ENCODE measurements around the gene MYLK2. TPM values are rescaled to one million over a fixed set of nuclear protein-coding genes. Genes with fewer than 3 reads are reported as not detected.
A peak's percentile ranks its signal among the peaks of the same experiment; 100 is the strongest.

The MYLK2 gene
- total RNA-seq, 2 donors from 2014 or later = not detected

DNA sequence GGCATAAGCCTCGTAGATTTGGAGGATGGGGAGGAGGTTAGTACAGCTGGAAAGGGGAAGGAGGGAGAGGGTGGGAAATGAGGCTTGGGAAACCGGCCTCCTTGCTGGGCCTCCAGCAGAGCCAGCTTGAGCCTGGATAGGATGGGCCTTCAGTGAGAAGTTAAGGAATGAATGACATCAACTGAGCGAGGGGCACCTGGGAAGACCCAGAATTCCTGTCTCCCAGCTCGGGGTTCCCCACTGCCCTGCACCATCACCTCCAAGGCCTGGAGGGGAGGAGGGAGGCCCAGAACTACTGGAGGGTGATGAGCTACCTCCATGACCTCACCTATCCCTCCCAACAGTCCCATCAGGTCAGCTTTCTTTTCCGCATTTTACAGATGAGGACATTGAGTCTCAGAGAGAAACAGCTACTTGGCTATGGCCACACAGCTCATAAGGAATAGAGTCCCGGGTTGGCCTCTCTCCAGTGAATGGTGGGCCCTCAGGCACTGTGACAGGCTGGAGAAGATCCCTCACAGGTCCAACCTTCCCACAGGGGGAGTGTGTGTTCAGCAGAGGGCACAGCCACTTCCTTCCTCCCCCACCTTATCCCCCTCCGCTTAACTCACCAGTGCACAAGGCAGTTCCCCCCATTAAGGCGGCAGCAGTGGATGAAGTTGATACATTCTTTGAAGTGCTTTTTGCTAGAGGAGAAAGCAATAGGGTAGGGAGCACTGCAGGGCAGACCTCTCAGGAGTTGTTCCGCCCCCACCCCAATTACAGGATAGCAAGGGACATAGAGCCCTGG lies 44.3 kb downstream of the MYLK2 start:
- peak; percentile 38 for DNase-seq (ENCODE audit: low spot score)
- intact Hi-C loops (cut with DNase I) = no loop called here

DNA sequence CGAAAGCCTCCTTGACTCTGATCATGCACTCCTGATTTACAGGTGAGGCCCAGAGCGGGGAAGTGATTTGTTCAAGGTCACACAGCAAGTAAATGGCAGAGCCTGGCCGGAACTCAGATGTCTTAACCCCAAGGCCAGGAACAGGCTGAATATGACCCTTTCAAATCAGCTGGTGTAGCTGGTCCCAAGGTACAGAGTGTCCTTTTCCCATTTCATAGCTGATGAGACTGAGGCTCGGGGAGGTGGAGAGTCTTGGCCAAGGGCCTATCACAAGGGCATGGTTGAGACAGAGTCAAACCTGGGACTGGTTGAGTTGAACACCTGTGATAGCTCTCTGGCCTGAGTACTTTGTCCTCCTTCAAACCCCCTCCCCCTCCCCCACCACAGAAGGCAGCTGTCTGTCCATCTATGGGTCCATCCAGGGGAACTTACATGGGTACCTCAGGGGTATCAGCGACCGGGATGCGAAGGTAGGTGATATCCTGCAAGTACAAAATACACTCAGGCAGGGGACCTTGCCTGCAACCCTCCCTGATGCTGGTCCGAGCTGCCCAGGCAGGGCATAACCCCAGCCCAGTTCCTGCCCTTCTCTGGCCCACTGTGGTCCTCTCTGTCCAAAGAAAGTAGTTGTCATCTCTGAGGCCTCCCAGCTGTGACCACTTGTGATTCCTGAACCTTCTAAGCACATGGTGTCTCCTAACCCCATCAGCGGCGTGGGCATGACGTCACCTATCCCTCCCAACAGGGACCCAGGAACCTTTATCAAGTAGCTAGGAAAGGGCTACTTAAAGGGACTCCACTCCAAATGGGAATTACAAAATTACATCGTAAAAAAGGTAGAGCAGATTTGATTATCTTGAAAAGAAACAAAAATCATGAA lies 45.6 kb downstream of the MYLK2 start:
- intact Hi-C loops (cut with DNase I) = no loop called here
- DNase-seq (ENCODE audit: low spot score) = peak; percentile 65

DNA sequence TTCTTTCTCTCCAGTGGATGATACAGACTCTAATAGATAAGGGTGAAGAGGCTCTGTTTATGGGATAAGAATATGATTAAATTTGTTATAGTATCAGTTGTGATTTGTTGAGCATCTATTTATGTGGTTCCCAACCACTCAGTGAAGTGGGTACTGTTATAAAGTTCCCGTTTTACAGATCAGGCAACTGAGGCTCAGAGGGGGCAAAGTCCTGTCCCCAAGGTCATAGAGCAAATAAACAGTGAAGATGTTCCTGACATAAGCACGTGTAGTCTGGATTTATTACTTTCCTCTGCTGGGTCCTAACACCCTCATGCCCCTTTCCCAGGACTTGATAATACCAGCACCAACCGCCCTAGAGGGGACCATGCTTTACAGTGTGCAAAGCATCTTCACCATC lies 47.1 kb downstream of the MYLK2 start:
- intact Hi-C loops (cut with DNase I) = no loop called here
- DNase-seq (ENCODE audit: low spot score) = peak; percentile 2

DNA sequence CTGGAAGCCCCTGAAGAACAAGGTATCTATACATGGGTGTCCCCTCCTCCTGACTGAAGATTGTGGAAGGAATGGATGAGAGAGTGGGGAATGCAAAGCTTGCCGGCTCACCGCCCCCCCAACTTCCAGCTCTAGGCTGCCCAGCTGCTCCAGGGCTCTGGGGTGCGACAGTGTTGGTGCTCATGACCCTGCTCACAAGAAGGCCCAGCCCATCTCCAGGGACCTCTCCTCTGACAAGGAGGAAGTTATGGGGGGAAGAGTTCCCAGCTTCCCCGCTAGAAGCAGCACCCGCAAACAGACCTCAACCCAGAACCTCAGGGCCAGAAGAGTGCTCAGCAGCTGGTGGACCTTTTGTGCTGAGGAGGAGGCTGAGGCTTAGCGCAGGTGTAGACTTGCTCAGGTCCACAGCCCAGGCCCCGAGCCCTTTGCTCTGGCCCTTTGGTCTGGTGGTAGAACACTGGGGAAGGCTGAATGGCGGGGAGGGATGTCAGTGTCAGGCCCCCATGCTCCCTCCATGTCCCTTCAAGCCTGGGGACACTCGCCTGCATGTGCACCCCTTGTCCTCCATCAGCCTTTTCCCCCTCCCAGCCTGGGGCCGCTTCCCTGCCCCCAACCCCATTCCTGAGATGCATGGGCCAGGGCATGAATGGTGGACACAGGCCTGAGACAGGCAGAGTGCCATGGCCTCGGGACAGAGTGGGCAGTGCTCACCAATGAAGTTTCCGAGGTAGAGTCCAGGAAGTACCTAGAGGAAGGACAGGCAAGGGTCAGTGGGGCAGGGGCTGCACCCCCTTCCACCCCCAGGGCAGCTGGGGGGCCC lies 49.9 kb downstream of the MYLK2 start:
- intact Hi-C loops (cut with DNase I) = no loop called here

DNA sequence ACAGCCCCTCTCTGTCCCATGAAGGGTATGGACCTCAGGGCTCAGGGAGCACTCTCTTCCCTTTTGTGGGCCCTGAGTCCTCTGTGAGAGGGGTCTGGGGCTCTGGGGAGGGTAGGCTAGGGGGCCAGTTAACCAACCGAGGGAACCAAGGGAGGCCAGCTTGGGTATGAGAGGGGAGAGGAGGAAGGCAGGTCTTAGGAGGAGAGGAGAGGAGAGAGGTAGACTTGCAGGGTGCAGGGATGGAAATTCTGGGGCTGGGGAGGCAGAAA lies 50.5 kb downstream of the MYLK2 start:
- no peak for DNase-seq (ENCODE audit: low spot score)
- intact Hi-C loops (cut with DNase I) = no loop called here

More for the DNA sequence above, 49.9 kb downstream of the MYLK2 start:
- no peak for DNase-seq (ENCODE audit: low spot score)

DNA sequence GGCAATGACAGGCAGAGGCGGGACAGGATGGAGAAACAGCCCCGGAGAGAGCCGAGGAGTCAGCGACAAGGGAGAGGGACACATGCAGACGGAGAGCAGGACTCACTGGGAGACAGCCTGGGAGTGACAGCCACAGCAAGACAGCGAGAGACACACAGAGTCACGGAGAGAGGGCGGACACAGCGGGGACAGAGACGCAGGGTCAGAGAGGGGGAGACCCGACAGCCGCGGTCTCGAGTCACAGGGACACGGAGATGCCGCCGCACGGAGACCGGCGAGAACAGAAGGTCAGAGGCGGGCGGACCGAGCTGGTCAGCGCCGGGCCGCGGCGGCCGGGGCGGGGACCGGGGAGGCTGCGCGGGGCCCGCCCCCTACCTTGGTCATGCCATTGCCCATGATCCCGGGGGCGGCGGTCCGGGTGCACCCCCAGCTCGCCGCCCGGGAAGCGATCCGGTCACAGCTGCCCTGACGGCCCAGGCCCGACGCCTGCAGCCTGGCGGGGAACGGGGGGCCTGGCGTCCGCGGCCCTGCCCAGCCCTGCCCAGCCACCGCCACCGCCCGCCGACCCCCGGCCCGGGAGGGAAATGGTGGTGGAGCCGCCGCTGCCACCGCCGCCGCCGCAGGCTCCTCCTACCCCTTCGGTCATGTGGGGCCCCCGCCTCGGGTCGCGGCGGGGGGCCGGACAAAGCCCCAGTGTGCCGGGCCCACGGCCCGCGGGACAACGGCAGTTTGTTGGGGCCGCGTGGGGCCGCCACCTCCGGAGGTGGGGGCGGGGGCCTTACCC lies 51.0 kb downstream of the MYLK2 start, which contains the start of the genes DUSP15 and TTLL9:
TSS of gene DUSP15 (minus strand) at position 586 of the 784 bp plus-strand sequence. CDS start at position 396, 190 bp downstream.
TSS of gene TTLL9 (plus strand) at position 693 of the 784 bp plus-strand sequence. CDS start 493 bp downstream, outside the sequence.
- intact Hi-C loops (cut with DNase I) = no loop called here
- no peak for DNase-seq (ENCODE audit: low spot score)

DNA sequence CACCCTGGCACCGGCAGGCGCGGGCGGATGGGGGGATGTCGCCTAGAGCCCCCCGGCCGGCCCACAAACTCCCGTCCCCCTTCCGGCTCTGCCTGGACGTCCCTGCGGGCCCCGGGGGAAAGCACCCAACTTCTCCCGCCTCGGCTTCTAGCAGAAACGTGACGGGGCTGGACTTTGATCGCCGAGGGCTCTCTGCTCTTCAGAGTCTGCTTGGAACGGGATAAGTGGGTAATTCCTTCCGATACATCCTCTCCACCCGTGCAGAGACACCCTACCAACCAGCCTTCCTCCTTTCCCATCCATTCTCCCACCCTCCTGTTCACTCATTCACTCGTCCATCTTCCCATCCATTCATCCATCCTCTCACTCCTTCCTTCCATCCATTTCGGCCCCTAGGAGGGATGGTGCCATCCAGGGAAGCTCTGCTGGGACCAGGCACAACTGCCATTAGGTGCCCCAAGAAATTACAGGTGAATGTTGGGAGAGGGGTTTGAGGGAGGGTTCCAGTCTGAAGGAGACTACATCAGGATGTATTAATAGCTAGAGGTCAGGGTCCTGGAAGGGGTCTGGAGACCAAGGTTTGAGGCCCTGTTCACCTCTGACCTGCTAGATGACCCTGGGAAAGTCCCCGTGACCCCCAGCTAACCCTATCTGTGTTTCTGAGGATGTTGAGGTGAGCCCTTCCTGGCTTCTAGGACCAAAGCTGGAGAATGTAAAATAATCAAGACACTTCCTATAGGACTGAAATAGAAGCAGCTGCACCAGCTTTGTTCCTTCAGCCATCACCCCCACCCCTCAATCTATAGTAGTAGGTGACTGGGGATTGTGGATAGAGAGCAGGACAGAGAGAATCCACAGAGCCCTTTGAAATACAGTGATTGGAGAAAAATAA lies 51.8 kb downstream of the MYLK2 start:
- peak; percentile 10 for DNase-seq (ENCODE audit: low spot score)
- intact Hi-C loops (cut with DNase I) = no loop called here

DNA sequence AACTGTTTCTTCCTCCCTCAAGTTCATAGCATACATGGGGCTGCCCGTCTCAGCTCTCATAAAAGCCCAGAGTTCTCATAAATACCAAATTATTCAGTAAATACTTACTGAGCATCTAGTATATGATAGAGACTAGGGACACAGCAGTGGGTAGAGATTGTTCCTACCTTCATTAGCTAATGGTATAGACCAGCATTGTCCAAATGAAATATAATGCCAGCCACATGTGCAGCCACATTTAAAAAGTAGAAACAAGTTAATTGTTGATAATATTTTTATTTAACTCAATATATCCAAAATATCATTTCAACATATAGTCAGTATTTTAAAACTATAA lies 52.4 kb downstream of the MYLK2 start:
- intact Hi-C loops (cut with DNase I) = no loop called here

DNA sequence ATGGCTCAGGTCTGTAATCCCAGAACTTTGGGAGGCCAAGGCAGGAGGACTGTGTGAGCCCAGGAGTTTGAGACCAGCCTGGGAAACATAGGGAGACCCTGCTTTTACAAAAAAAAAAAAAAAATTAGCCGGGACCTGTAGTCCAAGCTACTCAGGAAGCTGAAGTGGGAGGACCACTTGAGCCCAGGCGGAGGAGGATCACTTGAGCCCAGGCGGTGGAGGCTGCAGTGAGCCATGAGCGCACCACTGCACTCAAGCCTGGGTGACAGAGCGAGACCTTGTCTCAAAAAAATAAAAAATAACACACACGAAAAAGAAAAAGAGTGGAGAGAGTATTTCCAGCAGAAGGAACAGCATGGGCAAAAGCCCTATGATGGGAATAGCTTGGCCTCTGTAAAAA lies 53.2 kb downstream of the MYLK2 start:
- intact Hi-C loops (cut with DNase I) = no loop called here
- DNase-seq (ENCODE audit: low spot score) = no peak

More for the DNA sequence above, 52.4 kb downstream of the MYLK2 start:
- no peak for DNase-seq (ENCODE audit: low spot score)

DNA sequence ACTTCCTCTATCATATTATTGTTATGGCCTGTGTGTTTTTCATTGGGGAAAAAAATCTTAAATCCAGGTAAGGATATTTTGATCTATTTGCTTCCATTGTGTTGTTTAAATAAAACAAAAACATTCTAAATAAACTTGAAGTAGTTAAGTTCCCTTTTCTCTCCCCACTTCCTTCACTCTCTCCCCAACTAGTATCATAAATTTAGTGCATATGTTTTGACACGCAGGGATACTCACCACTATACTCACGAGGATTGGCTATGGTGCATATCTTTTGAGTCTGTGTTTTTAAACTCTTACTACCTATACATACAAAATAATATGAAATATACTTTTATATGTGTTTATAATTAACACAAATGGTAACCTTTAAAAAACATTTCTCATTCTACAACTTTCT lies 56.5 kb downstream of the MYLK2 start:
- intact Hi-C loops (cut with DNase I) = no loop called here
- no peak for DNase-seq (ENCODE audit: low spot score)

DNA sequence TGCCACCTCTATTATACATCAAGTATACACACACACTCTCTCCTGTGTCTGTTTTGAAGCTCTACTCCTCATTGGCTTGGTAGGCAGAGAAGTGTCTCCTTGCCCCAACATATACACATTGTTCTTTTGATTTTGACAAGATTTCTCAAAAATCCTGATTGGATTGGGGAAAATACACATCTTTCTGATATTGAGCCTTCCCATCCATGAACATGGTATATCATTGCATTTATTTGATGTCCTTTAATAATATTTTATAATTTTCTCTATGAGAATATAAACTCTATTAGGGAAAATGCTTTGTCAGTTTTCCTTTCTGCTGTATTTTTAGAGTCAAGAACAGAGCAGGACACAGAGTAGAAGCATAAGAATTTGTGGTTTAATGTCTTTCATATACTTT lies 58.5 kb downstream of the MYLK2 start:
- intact Hi-C loops (cut with DNase I) = no loop called here
- DNase-seq (ENCODE audit: low spot score) = no peak

DNA sequence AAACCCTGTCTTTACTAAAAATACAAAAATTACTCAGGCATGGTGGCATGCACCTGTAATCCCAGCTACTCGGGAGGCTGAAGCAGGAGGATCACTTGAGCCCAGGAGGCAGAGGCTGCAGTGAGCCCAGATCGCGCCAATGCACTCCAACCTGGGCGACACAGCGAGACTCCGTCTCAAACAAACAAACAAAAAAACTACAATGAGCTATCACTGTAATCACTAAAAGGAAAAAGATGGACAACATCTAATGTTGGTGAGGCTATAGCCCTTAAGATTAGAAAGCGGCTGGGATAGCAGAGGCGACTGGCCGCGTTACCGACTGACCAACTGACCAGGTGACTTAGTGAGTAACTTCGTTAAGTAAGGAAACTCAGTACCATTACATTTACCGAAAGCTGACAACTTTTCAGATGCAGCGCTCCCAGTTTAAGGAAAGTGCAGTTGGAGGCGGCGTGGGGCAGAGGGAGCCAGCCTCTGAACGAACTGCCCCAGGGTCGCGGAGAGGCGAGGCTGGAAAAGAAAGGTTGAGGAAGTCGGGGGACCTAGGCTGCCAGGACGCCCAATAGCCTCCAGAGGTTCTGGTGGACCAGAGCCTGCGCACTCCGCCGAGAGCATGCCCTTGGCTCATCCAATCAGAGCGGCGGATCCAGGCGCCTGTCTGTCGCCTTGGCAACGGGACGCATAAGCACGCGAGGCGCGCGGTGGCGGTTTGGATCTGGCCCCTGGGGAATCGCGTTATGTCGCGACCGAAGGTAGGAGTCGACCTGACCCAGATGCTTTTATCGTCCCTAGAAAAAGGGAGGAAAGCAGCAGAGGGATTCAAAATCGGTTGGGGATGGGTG lies 60.2 kb downstream of the MYLK2 start:
- intact Hi-C loops (cut with DNase I) = no loop called here
- peak; percentile 98 for DNase-seq (ENCODE audit: low spot score)

DNA sequence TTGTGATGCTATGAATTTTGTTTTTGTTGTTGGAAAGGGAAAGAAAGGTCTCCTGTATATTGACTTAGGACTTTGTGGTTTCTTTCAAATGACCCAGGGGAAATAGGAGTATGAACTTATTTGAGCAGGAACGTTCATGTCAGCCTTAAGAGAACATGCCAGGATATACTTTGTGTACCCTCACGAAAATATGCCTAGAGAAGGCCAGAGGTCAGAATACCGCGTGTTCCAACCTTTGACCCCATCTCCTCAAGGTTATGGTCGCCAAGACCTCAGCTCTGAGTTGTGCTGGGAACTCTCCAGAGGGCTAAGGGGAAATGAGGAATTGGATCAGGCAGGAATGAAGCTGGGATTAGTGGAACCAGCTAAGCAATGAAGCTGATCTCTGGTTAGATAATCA lies 62.8 kb downstream of the MYLK2 start:
- intact Hi-C loops (cut with DNase I) = no loop called here

DNA sequence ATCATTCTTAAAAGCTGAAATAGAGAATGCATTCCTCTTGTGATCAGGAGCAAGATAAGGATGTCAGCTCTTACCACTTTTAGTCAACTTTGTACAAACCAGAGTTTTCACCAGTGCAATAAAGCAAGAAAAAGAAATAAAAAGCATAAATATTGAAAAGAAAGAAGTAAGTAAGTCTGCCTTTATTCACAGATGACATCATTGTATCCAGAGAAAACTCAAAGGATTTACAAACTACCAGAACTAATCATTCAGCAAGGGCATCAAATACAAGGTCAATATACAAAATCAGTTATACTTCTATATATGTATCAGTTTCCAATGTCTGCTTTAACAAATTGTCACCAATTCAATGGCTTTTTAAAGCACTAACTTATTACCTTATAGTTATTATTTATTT lies 64.7 kb downstream of the MYLK2 start:
- DNase-seq (ENCODE audit: low spot score) = no peak
- intact Hi-C loops (cut with DNase I) = no loop called here

More for the DNA sequence above, 62.8 kb downstream of the MYLK2 start:
- DNase-seq (ENCODE audit: low spot score) = no peak
